HG03139 (cell line): Measurements from ENCODE around the gene EDC3.

Experiments used
- ATAC-seq: cut with Tn5 transposase; IDR thresholded peaks from one replicate; pipeline ENCODE4 v1.9.1; 2021; ENCODE audit not compliant: unreplicated experiment

The EDC3 gene

DNA sequence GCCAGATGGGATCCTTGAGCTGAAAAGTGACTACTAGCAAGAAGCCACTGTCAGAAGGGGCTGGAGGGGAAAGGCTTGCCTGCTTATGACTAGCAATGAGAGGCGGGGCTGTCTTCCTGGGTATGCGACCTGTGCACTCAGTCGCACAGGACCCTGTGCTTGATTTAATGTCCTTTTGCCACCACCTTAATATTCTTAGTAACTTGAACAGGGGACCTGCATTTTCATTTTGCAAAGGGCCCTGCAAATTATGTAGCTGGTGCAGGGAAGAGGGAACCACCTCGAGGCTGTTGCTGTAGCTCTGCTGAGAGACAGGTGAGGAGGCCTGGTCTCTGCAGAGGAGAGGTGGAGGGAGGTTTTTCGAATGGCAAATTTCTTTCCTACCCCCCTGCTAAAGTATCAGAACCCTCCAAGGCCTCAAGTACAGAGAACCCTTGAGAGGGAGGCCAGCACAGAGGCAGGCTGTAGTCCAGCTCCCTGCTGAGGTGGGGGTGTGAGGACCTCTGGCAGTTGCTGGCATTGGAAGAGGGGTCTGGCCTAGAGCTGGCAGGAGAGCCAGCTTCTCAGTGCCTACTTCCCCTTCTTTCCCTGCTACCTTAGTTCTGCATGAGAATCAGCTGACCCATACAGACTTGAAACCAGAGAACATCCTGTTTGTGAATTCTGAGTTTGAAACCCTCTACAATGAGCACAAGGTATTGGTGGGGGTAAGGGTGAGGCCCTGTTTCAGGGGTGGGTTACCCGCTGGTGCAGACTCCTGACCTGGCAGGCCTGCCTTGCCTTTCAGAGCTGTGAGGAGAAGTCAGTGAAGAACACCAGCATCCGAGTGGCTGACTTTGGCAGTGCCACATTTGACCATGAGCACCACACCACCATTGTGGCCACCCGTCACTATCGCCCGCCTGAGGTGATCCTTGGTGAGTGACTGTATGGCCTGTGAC, 68.8 kb downstream of the EDC3 start:
- ATAC-seq: no peak

DNA sequence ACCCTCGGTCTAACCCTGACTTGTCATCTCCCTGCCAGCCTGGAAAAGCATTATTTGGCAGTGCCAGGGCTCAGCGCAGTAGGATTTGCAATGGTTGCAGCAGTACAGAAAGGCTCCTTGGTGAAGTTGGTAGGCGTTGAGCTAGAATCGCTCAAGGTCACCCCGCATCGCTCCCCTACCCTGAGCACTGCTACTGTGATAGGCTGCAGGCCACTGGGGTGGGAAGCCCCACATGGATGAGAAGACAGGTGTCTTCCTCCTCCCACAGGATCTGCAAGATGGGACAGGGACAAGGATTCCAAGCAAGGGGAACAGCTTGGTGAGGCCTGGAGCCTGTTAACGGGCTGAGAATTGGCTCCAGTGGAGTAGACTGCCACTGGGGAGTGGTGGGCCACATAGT, 69.5 kb downstream of the EDC3 start:
- ATAC-seq: no peak

DNA sequence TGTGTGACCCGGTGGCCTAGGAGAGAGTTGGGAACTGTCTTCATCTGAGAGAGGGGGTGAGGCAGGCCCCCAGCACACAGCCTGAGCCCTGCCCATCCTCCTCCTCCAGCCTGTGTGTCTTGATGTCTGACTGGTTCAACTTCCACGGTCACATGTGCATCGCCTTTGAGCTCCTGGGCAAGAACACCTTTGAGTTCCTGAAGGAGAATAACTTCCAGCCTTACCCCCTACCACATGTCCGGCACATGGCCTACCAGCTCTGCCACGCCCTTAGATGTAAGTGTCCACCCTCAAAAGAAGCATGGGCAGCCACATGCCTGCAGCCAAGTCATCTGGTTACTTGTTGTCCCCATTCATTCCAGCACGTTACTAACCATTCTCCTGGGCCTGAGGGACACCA, 70.1 kb downstream of the EDC3 start:
- no peak for ATAC-seq

DNA sequence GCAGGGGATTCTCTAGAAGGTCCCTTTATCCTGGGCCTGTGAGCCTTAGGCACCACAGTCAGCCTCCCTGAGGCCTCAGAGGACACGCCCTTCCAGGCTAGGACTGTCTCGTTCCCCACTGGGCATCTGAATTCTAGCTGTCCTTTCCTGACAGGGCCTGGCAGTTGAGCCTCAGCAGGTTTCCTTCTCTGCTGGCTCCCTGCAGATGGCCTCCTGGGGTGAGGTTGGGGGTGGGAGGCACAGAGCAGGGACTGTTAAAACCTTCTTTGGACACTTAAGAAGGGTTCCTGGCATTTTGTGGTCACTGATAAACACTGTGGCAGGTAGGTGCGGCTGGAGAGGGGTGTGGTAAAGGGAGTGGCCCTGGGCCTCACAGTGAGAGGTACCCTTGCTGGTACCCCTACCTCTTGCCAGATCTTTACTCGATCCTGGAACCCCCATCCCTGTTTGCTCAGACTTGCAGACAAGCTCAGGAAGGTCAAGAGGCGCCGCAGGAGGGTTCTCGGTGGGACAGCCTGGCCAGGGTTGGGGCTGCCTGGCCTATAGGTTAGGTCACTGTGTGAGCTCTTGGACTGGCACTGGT, 71.7 kb downstream of the EDC3 start:
- no peak for ATAC-seq

DNA sequence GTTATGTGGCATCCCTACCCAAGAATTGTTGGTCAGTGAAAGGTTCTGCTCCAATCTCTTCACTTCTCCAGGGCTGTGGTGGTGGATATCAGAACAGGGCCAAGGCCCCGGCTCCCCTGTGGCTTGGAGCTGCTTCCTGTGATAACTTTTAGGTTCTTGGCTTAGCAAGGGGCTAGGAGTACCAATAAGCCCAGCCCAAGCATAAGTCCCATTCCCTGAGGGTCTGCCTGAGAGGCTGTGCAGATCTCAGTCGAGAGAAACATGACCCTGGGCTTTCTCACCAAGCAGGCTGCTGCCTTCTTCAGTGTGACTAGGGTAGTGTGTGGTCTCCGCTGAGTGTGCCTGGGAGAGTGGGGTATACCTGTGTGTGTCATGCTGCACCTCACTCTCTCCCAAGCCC, 73.1 kb downstream of the EDC3 start:
- no peak for ATAC-seq

DNA sequence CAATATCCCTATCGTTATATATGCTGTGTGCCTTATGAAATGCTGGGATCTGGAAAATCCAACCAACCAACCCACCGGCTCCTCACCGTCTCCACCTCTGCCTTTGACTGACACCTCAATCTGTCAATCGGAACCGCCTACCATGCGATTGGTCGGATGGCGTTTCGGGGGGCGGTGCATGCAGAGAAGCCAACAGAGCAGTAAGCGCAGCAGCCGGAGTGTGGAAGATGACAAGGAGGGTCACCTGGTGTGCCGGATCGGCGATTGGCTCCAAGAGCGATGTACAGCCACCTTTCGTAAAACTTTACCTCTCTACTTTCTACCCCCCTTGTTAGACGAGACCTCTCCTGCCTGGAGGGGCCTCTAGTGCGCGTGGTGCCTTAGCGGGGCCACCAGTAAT, 73.9 kb downstream of the EDC3 start:
- ATAC-seq: no peak

DNA sequence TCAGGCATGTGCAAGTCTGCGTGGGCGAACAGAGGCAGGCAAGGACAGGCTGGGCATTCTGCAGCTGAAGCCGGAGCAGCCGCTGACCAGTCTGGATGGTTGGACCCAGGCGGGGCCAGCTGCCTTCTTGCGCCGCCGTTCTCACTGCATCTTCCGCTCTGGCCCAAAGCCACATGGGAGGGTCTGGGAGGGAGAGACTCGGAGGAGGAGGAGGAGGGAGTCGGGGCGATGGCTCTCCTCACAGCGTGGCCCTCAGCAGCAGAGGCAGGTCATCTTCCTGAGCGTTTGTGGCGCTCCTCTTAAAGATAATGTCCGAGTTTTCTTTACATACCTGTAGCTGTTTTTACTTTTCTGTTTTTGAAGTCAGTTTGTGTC, 74.3 kb downstream of the EDC3 start:
- no peak for ATAC-seq

DNA sequence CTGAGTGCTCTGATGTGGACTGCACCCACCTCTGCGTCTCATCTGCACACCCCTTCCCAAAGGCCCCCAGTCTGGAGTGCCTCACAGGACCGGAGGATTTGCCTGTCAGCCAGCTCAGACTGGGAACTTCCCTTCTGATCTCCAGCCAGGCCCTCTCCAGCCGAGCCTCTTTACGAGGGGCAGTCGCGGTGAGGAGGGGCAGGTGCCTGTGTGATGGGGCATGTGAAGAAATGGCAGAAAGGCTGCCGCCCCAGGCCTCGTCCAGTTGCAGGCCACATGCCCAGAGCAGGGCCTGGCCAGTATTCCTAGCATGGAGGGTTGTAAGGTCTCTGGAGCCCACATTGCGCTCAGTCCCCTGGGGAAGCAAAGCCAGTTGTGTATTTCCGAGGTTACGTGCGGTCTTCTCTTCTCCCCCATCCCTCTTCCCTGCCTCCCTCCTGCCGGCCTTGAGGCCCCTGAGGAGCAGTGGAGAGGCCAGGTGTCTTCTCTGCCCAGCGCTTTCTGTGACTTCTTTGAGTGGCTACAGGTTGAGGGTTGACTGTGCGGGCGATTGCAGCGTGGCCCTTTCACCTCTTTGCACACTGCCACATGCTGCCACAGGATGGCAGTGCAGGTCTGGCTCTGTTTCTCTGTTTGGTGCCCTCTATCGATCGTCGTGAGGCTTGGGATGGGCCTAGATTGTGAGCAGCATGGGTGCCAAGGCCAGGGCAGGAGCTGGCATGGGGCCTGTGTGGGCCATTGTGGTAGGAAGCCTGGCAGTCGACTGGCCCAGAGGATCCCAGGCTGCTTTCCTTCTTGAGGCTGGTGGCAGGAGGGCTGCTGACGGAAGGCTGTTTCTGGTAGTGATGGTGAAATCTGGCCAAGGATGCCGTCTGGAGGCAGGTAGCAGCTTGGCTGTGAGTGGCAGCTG, 74.9 kb downstream of the EDC3 start:
- no peak for ATAC-seq

DNA sequence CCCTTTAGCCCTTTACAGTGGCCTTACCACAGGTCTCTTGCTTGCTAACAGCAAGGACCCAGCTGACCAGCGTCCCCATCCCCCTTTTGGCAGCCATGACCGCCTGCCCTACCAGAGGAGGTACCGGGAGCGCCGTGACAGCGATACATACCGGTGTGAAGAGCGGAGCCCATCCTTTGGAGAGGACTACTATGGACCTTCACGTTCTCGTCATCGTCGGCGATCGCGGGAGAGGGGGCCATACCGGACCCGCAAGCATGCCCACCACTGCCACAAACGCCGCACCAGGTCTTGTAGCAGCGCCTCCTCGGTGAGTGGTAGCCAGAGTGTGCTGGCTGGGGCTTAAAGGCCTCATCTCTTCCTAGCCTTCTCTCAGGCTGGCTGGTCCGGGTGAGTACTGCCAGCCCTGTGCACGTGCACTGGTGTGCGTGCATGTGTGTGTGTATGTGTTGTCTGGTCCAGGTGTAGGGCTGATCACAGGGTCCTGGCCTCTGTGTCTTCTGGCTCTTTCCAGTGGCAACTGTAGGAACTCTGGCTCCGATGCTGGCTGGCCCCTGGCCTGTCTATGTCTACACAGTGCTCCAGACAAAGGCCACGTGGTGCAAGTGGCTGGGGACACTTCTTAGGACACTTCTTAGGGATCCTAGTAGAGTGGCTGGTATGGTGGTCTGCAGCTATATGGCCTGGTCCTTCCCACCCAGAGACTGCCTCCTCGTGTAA, 75.7 kb downstream of the EDC3 start:
- ATAC-seq: no peak

DNA sequence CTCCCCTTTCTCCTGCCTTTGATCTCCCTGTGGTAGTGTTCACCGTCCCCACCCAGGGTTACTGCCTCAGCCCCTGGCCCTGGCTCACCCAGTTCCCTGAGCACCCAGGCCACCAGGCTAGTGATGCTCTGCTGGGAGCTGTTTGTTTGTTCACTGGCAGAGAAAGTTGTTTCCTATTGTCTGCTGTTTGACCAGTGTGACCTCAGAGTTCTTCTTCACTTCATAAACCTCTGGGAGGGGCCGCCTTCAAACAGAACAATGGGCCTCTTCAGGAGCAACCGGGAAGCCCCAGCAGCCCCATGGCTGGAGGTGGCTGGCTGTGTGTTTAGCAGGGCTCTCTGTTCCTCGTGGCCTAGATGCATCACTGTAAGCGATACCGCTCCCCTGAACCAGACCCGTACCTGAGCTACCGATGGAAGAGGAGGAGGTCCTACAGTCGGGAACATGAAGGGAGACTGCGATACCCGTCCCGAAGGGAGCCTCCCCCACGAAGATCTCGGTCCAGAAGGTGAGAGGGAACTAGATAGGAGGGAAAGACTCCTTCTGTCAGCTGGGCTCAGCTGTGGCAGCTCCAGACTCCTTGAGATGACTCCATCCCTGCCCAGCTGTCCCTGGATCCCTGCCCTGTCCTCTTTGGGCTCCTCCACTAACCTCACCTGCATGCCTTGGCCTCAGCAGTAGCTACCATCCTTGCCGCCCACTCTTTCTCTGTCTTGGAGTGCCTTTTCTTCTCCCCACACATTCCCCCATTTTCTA, 76.8 kb downstream of the EDC3 start:
- no peak for ATAC-seq

DNA sequence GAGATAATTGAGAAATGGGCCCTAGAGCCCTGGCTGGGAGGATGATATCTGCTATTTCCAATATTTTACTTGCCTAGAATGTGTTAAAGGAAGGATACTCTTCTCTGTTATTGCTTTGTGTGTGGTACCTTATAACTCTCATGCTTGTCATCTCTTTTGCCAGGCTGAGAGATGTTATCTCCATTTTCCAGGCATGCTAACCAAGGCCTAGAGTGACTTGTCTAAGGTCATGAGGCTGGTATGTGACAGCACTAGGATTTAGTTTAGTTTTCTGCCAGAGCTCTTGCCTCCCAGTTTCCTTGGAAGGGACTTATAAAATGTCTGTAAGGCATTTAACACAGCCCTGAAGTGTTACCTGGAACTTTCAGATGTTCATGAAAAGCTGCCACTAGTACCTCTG, 78.8 kb downstream of the EDC3 start:
- no peak for ATAC-seq

DNA sequence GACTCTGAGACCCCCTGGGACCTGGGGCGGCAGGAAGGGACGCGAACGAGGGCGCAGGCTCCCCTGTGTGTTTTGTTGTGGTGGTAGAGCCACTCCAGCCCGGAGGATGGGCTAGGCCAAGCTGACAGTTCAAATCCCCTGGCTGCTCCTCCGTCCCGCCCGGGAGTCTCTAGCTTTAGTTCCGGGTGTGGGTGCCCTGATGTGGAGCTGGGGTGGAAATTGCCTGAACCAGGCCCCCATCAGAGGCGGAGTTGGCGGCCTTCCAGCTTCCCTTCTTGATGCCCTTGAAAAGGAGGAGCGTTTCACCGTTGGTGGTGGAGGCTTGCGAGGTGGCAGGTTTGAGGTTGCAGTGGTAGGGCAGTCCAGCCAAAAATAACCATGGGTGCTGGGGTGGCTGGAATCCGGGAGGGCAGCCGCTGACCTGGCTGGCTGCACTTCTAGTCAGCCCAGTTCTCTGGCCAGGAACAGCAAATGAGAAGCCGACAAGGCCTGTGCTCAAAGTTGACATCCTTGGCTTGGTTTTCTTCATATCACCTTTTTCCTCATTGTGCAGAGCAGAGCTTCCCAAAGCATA, 79.4 kb downstream of the EDC3 start:
- no peak for ATAC-seq

DNA sequence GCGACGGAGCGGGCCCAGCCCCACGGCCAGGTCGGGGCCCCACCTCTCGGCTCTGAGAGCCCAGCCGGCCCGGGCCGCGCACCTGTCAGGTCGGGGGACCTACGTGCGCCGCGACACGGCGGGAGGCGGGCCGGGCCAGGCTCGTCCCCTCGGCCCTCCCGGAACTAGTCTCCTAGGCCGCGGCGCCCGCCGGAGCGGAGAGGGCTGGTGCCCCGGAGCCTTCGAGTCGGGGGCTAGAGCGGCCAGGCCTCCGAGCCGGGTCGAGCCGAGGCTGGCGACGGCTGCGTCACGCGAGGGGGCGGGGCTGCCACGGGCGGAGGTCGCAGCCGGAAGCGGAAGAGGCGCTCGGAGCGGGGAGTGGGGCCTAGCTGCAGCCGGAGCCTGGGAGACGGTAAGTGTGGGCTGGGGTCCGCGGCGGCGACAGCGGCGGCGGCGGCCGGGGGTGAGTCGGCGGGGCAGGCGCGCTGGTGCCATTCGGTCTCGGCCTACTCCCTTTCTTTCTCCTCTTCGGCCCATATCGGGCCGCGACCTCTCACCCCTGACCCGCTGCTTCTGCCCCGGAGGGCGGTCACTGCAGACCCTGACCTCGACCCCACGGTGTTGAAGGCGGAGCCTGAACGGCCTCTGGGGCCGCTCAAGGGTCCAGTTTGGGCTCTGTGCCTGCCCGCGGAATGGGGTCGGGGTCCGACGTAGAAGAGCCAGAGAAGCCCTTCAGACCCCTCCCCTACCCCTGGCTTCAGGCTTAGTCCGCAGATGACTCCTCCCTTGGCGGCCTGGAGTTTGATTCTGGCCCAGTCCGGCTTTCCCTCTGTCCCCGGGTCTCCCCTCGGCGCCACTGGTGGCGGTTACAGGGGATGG, 80.1 kb downstream of the EDC3 start, which contains the start of gene CLK3:
Gene CLK3, plus strand, starts transcription at position 329 of the 858 bp plus-strand sequence. CDS start 3,361 bp downstream, outside the sequence.
- ATAC-seq: peak; percentile 79

DNA sequence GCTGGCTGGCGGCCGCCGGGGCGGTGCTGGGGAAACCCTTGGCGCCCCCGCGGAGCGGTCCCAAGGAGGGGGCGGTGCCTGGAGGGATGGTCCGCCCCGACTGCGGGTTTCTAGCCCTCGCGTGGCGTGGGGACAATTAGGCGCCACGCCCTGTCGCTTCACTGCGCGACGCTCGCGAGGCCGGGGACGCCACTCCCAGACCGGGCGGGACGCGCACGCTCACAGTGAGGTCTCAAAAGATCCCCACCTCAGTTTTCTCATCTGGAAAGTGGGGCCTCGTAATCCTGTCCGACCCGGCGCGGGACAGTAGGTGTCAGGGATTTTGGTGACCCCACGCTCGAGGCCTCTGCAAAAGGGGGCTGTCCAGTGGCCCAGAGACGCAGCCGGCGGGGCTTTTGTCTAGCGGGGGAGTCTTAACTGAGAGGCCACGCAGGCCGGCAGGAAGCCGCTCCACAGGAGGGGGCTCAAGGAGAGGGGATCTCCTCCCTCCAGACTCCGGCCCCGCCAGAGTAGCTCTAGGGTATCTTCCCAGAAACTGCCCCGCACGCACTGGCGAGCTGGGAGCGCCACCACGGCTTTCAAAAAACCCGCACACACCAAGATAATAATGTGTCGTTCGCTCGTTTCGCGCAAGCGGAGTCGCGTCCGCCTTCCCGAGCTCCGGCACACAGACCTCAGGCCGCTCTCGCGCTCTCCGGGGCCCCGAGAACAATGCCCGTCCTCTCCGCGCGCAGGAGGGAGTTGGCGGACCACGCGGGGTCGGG, 80.9 kb downstream of the EDC3 start:
- ATAC-seq: peak; percentile 36

DNA sequence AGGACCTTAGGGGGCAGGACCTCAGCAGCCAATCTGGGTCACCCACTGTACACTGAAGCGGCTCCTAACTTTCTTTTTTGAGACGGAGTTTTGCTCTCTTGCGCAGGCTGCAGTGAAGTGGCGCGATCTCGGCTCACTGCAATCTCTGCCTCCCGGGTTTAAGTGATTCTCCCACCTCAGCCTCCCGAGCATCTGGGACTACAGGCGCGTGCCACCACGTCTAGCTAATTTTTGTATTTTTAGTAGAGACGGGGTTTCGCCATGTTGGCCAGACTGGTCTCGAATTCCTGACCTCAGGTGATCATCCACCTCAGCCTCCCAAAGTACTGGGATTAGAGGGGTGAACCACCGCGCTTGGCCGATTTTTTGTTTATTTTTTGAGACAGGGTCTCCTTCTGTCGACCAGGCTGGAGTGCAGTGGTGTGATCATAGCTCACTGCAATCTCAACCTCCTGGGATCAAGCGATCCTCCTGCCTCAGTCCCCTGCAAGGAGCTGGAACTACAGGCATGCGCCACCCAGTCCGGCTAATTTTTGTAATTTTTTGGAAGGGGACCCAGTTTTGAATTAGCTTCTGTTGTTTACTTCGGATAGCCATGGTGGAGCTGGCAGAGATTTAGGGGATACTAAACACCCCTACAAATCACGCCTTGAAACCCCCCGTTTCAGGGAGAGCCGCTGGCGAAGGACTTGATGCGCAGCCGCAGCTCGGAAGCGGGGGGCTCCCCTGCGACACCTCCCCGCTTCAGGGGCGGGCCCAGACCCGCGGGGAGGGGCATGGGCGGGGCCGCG, 81.7 kb downstream of the EDC3 start:
- no peak for ATAC-seq

DNA sequence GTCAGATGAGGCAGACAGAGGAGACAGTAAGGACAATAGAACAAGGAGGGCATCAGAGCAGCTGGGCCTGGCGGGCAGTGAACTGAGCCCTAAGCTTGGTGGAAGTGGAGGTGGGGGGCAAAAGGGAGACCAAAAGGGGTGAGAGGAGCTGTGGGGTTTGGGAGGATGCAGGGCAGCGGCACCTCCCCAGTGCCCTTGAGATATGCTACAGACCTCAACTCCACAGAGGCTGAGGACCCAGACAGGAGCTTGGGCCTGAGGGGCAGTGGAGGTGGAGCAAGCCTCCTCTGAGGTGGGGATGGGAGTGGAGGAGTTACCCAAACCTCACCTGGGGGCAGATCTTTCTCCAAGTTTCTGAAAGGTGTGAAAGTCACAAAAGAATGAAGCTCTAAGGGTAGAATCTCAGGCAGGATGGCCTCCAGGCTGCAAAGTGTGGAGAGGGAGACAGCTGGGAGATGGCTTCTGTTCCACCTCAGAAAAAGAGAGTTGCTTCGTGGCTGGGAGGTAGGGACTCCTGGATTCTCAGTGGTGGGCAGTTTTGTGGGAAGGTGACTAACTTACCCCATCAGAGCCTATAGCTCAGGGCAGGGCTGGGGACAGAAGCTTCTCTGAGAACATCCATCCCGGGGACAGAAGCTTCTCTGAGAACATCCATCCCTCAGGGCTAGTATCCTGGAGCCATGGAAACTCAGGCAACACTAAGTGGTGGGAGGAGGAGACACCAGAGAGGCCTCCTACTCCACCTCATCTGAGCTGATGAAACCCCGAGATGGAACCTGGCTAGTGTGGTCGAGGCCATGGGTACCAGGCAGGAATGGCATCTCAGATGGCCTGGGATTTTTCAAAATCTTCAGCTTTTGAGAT, 82.5 kb downstream of the EDC3 start:
- ATAC-seq: no peak
